IMR-90 (cell line): ENCODE data around the gene TMC1. TPM values are rescaled to one million over a fixed set of nuclear protein-coding genes. Genes with fewer than 3 reads are reported as not detected.

Source experiments
- ATAC-seq: fragments of 200-7000 bp; cut with Tn5 transposase; 2 replicates; pipeline ENCODE4 v1.9.1; 2020; ENCODE audit warnings: low read depth, mild to moderate bottlenecking, moderate library complexity
- BruUV-seq: library from RNA; stranded (reverse); fragments of 400-500 nt; replicated peaks from 2 replicates; lab custom pipeline; 2021; lab: Mats Ljungman, UMichigan
- CTCF ChIA-PET: fragments of 300-600 bp; formaldehyde crosslinking; extraction: SDS; loops from one replicate; lab custom pipeline; 2021; ENCODE audit warnings: antibody characterized with exemption; lab: Yijun Ruan, JAX
- POLR2A ChIA-PET: fragments of 300-600 bp; sonication (Branson Sonifier 250); formaldehyde crosslinking; loops from one replicate; lab custom pipeline; 2022; ENCODE audit warnings: antibody characterized with exemption; ENCODE audit not compliant: unreplicated experiment; lab: Charles Lee
- DNase-seq: peaks from one replicate; pipeline ENCODE4 v3.0.0; 2013
- H2AFZ ChIP-seq: replicated peaks from 2 replicates; pipeline ENCODE3; 2013; ENCODE audit warnings: low read length, mild to moderate bottlenecking; ENCODE audit not compliant: poor library complexity
- H2AK5ac ChIP-seq: 2 replicates; pipeline ENCODE4 v1.6.1; 2013; ENCODE audit warnings: low read depth, low read length, inconsistent platforms
- H2AK9ac ChIP-seq: replicated peaks from 2 replicates; pipeline ENCODE3; 2013; ENCODE audit warnings: mild to moderate bottlenecking, low read depth, low read length, moderate library complexity; ENCODE audit not compliant: poor library complexity
- H2BK120ac ChIP-seq: 2 replicates; pipeline ENCODE4 v1.6.1; 2013; ENCODE audit warnings: low read depth, low read length, inconsistent platforms
- H2BK15ac ChIP-seq: 3 replicates; pipeline ENCODE4 v1.6.1; 2013; ENCODE audit warnings: low read depth, low read length, inconsistent platforms
- H2BK20ac ChIP-seq: 2 replicates; pipeline ENCODE4 v1.6.1; 2013; ENCODE audit warnings: low read depth, mild to moderate bottlenecking, inconsistent platforms, low read length, moderate library complexity
- H2BK5ac ChIP-seq: 2 replicates; pipeline ENCODE4 v1.6.1; 2013; ENCODE audit warnings: mild to moderate bottlenecking, low read depth, low read length, inconsistent platforms; ENCODE audit not compliant: poor library complexity, severe bottlenecking
- H3K14ac ChIP-seq: replicated peaks from 2 replicates; pipeline ENCODE4 v1.6.1; 2013; ENCODE audit warnings: low read depth, low read length, inconsistent platforms
- H3K18ac ChIP-seq: 2 replicates; pipeline ENCODE4 v1.6.1; 2013; ENCODE audit warnings: low read depth, low read length, control low read depth
- H3K23ac ChIP-seq: 2 replicates; pipeline ENCODE4 v1.6.1; 2013; ENCODE audit warnings: low read depth, low read length, inconsistent platforms
- H3K27ac ChIP-seq: 2 replicates; pipeline ENCODE4 v1.5.1; 2013; ENCODE audit warnings: mild to moderate bottlenecking, control low read depth, low read length; ENCODE audit not compliant: insufficient read depth
- H3K27me3 ChIP-seq: 2 replicates; pipeline ENCODE4 v1.6.1; 2013; ENCODE audit warnings: low read length; ENCODE audit not compliant: control insufficient read depth, insufficient read depth
- H3K36me3 ChIP-seq: 2 replicates; pipeline ENCODE4 v1.6.1; 2013; ENCODE audit warnings: low read length, mixed read lengths; ENCODE audit not compliant: control insufficient read depth, insufficient read depth
- H3K4ac ChIP-seq: 2 replicates; pipeline ENCODE4 v1.6.1; 2013; ENCODE audit warnings: low read depth, low read length, inconsistent platforms
- H3K4me1 ChIP-seq: 2 replicates; pipeline ENCODE4 v1.6.1; 2013; ENCODE audit warnings: low read length, mixed read lengths; ENCODE audit not compliant: control insufficient read depth, insufficient read depth
- H3K4me2 ChIP-seq: 2 replicates; pipeline ENCODE4 v1.6.1; 2013; ENCODE audit warnings: low read depth, mild to moderate bottlenecking, control low read depth, low read length, moderate library complexity
- H3K4me3 ChIP-seq: 2 replicates; pipeline ENCODE4 v1.5.1; 2013; ENCODE audit warnings: low read depth, mild to moderate bottlenecking, control low read depth, low read length, moderate library complexity; ENCODE audit not compliant: insufficient read depth
- H3K56ac ChIP-seq: 2 replicates; pipeline ENCODE4 v1.6.1; 2013; ENCODE audit warnings: low read length, inconsistent platforms; ENCODE audit not compliant: insufficient read depth; ENCODE audit errors: extremely low read depth
- H3K79me1 ChIP-seq, 2 experiments: 2 replicates each; pipeline ENCODE4 v1.6.1; 2013; ENCODE audit warnings: low read length in 2 of 2, inconsistent platforms in 1 of 2, low read depth in 1 of 2
- H3K9ac ChIP-seq: 2 replicates; pipeline ENCODE4 v1.6.1; 2013; ENCODE audit warnings: low read depth, low read length, control low read depth
- H3K9me1 ChIP-seq: 2 replicates; pipeline ENCODE4 v1.6.1; 2013; ENCODE audit warnings: low read length, inconsistent platforms; ENCODE audit not compliant: insufficient read depth
- H3K9me3 ChIP-seq: 2 replicates; pipeline ENCODE4 v1.6.1; 2013; ENCODE audit warnings: low read length; ENCODE audit not compliant: control insufficient read depth, insufficient read depth
- H4K20me1 ChIP-seq: 2 replicates; pipeline ENCODE4 v1.6.1; 2013; ENCODE audit warnings: low read length, inconsistent platforms; ENCODE audit not compliant: insufficient read depth
- H4K5ac ChIP-seq: 2 replicates; pipeline ENCODE4 v1.6.1; 2013; ENCODE audit warnings: mild to moderate bottlenecking, low read depth, low read length, control low read depth
- H4K8ac ChIP-seq, 2 experiments: 2 replicates each; pipeline ENCODE4 v1.6.1; 2013; ENCODE audit warnings: low read depth in 2 of 2, low read length in 2 of 2, control low read depth in 1 of 2, inconsistent platforms in 1 of 2
- H4K91ac ChIP-seq: 2 replicates; pipeline ENCODE4 v1.6.1; 2013; ENCODE audit warnings: low read depth, low read length, inconsistent platforms; ENCODE audit not compliant: insufficient read depth
- BHLHE40 ChIP-seq: fragments of 150-350 bp; IDR thresholded peaks from 2 replicates; pipeline ENCODE4 v1.6.1; 2016; ENCODE audit warnings: mild to moderate bottlenecking, low read depth, low read length
- CEBPB ChIP-seq: IDR thresholded peaks from 2 replicates; pipeline ENCODE4 v1.6.1; 2012; ENCODE audit warnings: low read depth, low read length, improper control_type of control experiment
- ELK1 ChIP-seq: fragments of 150-350 bp; IDR thresholded peaks from 2 replicates; pipeline ENCODE4 v1.6.1; 2016; ENCODE audit warnings: low read depth, mild to moderate bottlenecking, low read length, moderate library complexity, borderline replicate concordance
- FOS ChIP-seq: fragments of 150-350 bp; IDR thresholded peaks from 2 replicates; pipeline ENCODE4 v1.6.1; 2016; ENCODE audit warnings: low read depth, low read length
- MAZ ChIP-seq: IDR thresholded peaks from 2 replicates; pipeline ENCODE4 v1.6.1; 2012; ENCODE audit warnings: low read depth, mild to moderate bottlenecking, low read length, improper control_type of control experiment, moderate library complexity, borderline replicate concordance
- NFE2L2 ChIP-seq: fragments of 150-350 bp; IDR thresholded peaks from 2 replicates; pipeline ENCODE4 v1.6.1; 2016; ENCODE audit warnings: low read depth, mild to moderate bottlenecking, low read length
- SMC3 ChIP-seq: fragments of 150-350 bp; IDR thresholded peaks from 2 replicates; pipeline ENCODE4 v1.6.1; 2016; ENCODE audit warnings: low read depth, mild to moderate bottlenecking, antibody characterized with exemption, low read length, moderate library complexity
- USF2 ChIP-seq: fragments of 150-350 bp; IDR thresholded peaks from 2 replicates; pipeline ENCODE4 v1.6.1; 2017; ENCODE audit warnings: mild to moderate bottlenecking, antibody characterized with exemption, low read length, low read depth
- WGBS, 2 experiments: methylation state at CpG; one replicate each; pipeline versions ENCODE4 v1.1.5 to v1.1.7; 2013; ENCODE audit warnings: missing lambda C conversion rate in 2 of 2; ENCODE audit not compliant: insufficient read length in 1 of 2; ENCODE audit errors: extremely low coverage in 2 of 2; 5-methylcytosine and 5-hydroxymethylcytosine counted together
- dilution Hi-C: fragments of 300-500 bp; cut with HindIII; formaldehyde crosslinking; loops from one replicate; pipeline ENCODE4 v1.14.3; 2018; ENCODE audit warnings: low sequenced_read_pairs; ENCODE audit not compliant: unreplicated experiment
- in situ Hi-C: fragments of 300-500 bp; cut with MboI; formaldehyde crosslinking; loops from 3 replicates; pipeline ENCODE4 v1.14.3; 2019; ENCODE audit warnings: low sequenced_read_pairs, inconsistent platforms, mixed read lengths
- intact Hi-C: fragments of 100-400 bp; cut with micrococcal nuclease; formaldehyde crosslinking; loops from 2 replicates; pipeline ENCODE4 v1.10.0; 2022
- polyA plus RNA-seq, 3 experiments: library from polyadenylated mRNA; depleted of rRNA; stranded (reverse); fragments of >200 nt; gene quantifications; 2 replicates each; pipeline ENCODE4 v1.2.3, GENCODE V29; 2012; ENCODE audit warnings: low replicate concordance in 1 of 3
- total RNA-seq: library from RNA; depleted of rRNA; stranded (reverse); fragments of >200 nt; gene quantifications from 2 replicates; pipeline ENCODE4 v1.2.3, GENCODE V29; 2012

Gene TMC1
- total and polyA plus RNA-seq, 2 of the 4 experiments (the other 2 are of a cell fraction): not detected

- TF ChIP-seq CEBPB (no peak), NFE2L2 (no peak), USF2 (no peak), FOS (no peak), BHLHE40 (no peak), ELK1 (no peak), MAZ (no peak), SMC3 (no peak)
- H2AFZ ChIP-seq: peak overlapping the region; percentile 29
- peak overlapping the region; percentile 4 to 54; a peak in 2 of 4 replicates for H4K8ac ChIP-seq
- no peaks in the 10 kb centered on the region for H3K9me3 ChIP-seq
- peak overlapping the region; percentile 23; the same call in 1 of the 2 replicates for H3K23ac ChIP-seq
- no peaks in the 10 kb centered on the region for H3K36me3 ChIP-seq
- H2BK5ac ChIP-seq: no peak overlapping the region
- peaks cover 6% of the 10 kb centered on the region for H3K9me1 ChIP-seq
- no peak overlapping the region for H4K91ac ChIP-seq
- peak overlapping the region; percentile 37; the same call in 1 of the 2 replicates for H3K18ac ChIP-seq
- ATAC-seq (no peak), DNase-seq (no peak)
- dilution Hi-C loops (no loop called here), in situ Hi-C loops (no loop called here), intact Hi-C loops (no loop called here)
- H3K4ac ChIP-seq: peak overlapping the region; percentile 62
- H2AK5ac ChIP-seq: peak overlapping the region; percentile 52; the same call in 1 of the 2 replicates
- no peak overlapping the region for H3K56ac ChIP-seq
- H3K4me3 ChIP-seq: no peak overlapping the region
- H3K79me1 ChIP-seq: peaks cover 0 to 18% of the 10 kb centered on the region in 2 experiments; a peak in 2 of 4 replicates
- H3K9ac ChIP-seq: no peak overlapping the region
- ChIA-PET CTCF (interaction anchor here (0.6 to 1.3 kb wide), 2 partner anchors 17 to 1011 kb away, joined by 3 to 4 read pairs; no protein-coding TSS in a partner anchor), POLR2A (interaction anchor here (0.6 kb wide), 1 partner anchor 15 kb away, joined by 3 read pairs; no protein-coding TSS in a partner anchor)
- H3K4me1 ChIP-seq: peaks cover 23% of the 10 kb centered on the region
- H3K27me3 ChIP-seq: no peaks in the 10 kb centered on the region
- H4K5ac ChIP-seq: 0 out of 2 replicates have a peak overlapping the region, but pooled peaks have one; percentile 9
- H2AK9ac ChIP-seq: no peak overlapping the region
- H3K14ac ChIP-seq: peak overlapping the region; percentile 52; the same call in 1 of the 2 replicates
- H3K27ac ChIP-seq: no peak overlapping the region
- no TSS peak for BruUV-seq
- no peak overlapping the region for H3K4me2 ChIP-seq
- H2BK20ac ChIP-seq: peak overlapping the region; percentile 72
- H2BK120ac ChIP-seq: peak overlapping the region; percentile 38; the same call in 1 of the 2 replicates
- no CpG with 5 or more reads among the region's 2 CpGs for WGBS, 2 experiments
- H4K20me1 ChIP-seq: no peaks in the 10 kb centered on the region
- H2BK15ac ChIP-seq: peak overlapping the region; percentile 61; the same call in 2 of the 3 replicates
Observed at GRCh38 chr9:72575666-72576065, 54.3 kb downstream of the TMC1 start.
